Activated CD8-positive, alpha-beta memory T cell treated with anti-CD3 and anti-CD28 coated beads, Interleukin-2, amount 50 U/mL, for 24 hours (primary cell): Measurements from ENCODE around the gene FA2H.
"Not testable (repeated sequence)": the region's sequence is repeated elsewhere in the genome, so short reads cannot be mapped to it uniquely, and the experiment has no call there.

Source experiments
- DNase-seq: peaks from one replicate; pipeline ENCODE4 v3.0.0-alpha.2; 2020; ENCODE audit errors: extremely low read depth

FA2H gene

GRCh38 chr16:74770831-74771526 is 3.6 kb downstream of the FA2H start:
- no peak for DNase-seq

GRCh38 chr16:74769586-74770190 is 4.9 kb downstream of the FA2H start:
- no peak for DNase-seq

- no peak for DNase-seq
Observed at GRCh38 chr16:74768239-74768638, 6.4 kb downstream of the FA2H start.

GRCh38 chr16:74767749-74768148 is 6.9 kb downstream of the FA2H start:
- no peak for DNase-seq

GRCh38 chr16:74766729-74767128 is 7.9 kb downstream of the FA2H start:
- no peak for DNase-seq

GRCh38 chr16:74764184-74764583 is 10.4 kb downstream of the FA2H start:
- DNase-seq = not testable (repeated sequence)

- DNase-seq = no peak
Observed at GRCh38 chr16:74761665-74762064, 13.0 kb downstream of the FA2H start.

- DNase-seq = no peak
Observed at GRCh38 chr16:74760007-74760767, 14.4 kb downstream of the FA2H start.

- DNase-seq = no peak
Observed at GRCh38 chr16:74759564-74759963, 15.1 kb downstream of the FA2H start.

GRCh38 chr16:74758801-74759200 is 15.8 kb downstream of the FA2H start:
- no peak for DNase-seq

- DNase-seq = no peak
Observed at GRCh38 chr16:74757349-74757748, 17.3 kb downstream of the FA2H start.

- DNase-seq = no peak
Observed at GRCh38 chr16:74756203-74756602, 18.4 kb downstream of the FA2H start.

GRCh38 chr16:74753180-74753579 is 21.4 kb downstream of the FA2H start:
- DNase-seq = no peak

- DNase-seq = no peak
Observed at GRCh38 chr16:74752756-74753155, 21.9 kb downstream of the FA2H start.

GRCh38 chr16:74752258-74752657 is 22.4 kb downstream of the FA2H start:
- DNase-seq = no peak

GRCh38 chr16:74751658-74752057 is 23.0 kb downstream of the FA2H start:
- no peak for DNase-seq

- no peak for DNase-seq
Observed at GRCh38 chr16:74749291-74750055, 25.1 kb downstream of the FA2H start.

GRCh38 chr16:74748616-74749026 is 26.0 kb downstream of the FA2H start:
- no peak for DNase-seq

GRCh38 chr16:74747716-74748615 is 26.7 kb downstream of the FA2H start:
- no peak for DNase-seq

GRCh38 chr16:74745926-74746325 is 28.7 kb downstream of the FA2H start:
- DNase-seq = no peak

- DNase-seq = no peak
Observed at GRCh38 chr16:74745109-74745615, 29.5 kb downstream of the FA2H start.
